Measurements from ENCODE around the gene SEC22A.

GRCh38 chr3:123201223-123201556 is 553 bp upstream of the SEC22A start:
- TF ChIP-seq, protein P1, sequence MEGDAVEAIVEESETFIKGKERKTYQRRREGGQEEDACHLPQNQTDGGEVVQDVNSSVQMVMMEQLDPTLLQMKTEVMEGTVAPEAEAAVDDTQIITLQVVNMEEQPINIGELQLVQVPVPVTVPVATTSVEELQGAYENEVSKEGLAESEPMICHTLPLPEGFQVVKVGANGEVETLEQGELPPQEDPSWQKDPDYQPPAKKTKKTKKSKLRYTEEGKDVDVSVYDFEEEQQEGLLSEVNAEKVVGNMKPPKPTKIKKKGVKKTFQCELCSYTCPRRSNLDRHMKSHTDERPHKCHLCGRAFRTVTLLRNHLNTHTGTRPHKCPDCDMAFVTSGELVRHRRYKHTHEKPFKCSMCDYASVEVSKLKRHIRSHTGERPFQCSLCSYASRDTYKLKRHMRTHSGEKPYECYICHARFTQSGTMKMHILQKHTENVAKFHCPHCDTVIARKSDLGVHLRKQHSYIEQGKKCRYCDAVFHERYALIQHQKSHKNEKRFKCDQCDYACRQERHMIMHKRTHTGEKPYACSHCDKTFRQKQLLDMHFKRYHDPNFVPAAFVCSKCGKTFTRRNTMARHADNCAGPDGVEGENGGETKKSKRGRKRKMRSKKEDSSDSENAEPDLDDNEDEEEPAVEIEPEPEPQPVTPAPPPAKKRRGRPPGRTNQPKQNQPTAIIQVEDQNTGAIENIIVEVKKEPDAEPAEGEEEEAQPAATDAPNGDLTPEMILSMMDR (IDR thresholded peaks at IDR 0.05), result no peak
- no peak for TF ChIP-seq POLR2AphosphoS5 (IDR thresholded peaks at IDR 0.05; ENCODE audit: insufficient read depth in 1 of 2, low read depth in 1 of 2)
